HepG2 (cell line): ENCODE measurements around the gene RING1. TPM values are rescaled to one million over a fixed set of nuclear protein-coding genes. Genes with fewer than 3 reads are reported as not detected.

ENCODE experiments used
- ARNT ChIP-seq: fragments of 450-650 bp; IDR thresholded peaks from 2 replicates; pipeline ENCODE4 v1.6.1; 2017
- ASH2L ChIP-seq: fragments of 300-600, 200-600 bp; sonication (generic); IDR thresholded peaks from 2 replicates; pipeline ENCODE4 v1.7.0; 2017; ENCODE audit warnings: low read depth, mild to moderate bottlenecking, moderate library complexity, mixed read lengths, low read length; ENCODE audit not compliant: insufficient read length
- BORCS8-MEF2B ChIP-seq: sonication (generic); formaldehyde crosslinking; IDR thresholded peaks from 2 replicates; pipeline ENCODE4 v1.8.0; 2022; ENCODE audit warnings: mild to moderate bottlenecking, missing genetic modification reagents
- DMAP1 ChIP-seq: IDR thresholded peaks from 2 replicates; pipeline ENCODE4 v1.6.1; 2016
- DNMT3B ChIP-seq: conservative IDR thresholded peaks from 2 replicates; pipeline ENCODE4 v1.6.1; 2016; ENCODE audit warnings: missing biosample characterization, control low read depth
- GABPB1 ChIP-seq: IDR thresholded peaks from 2 replicates; pipeline ENCODE4 v1.6.1; 2016; ENCODE audit warnings: mild to moderate bottlenecking, missing genetic modification reagents, moderate library complexity, missing compliant biosample characterization
- HNRNPLL ChIP-seq: fragments of 200-400 bp; formaldehyde crosslinking; IDR thresholded peaks from 2 replicates; pipeline ENCODE4 v1.6.1; 2017; ENCODE audit warnings: mild to moderate bottlenecking, low read depth, low read length; ENCODE audit not compliant: poor library complexity, severe bottlenecking
- KAT2B ChIP-seq: fragments of 150-350 bp; IDR thresholded peaks from 2 replicates; pipeline ENCODE4 v1.6.1; 2014; ENCODE audit warnings: low read depth, low read length, borderline replicate concordance
- MTA3 ChIP-seq: sonication (generic); formaldehyde crosslinking; IDR thresholded peaks from 2 replicates; pipeline ENCODE4 v1.4.0; 2020; ENCODE audit warnings: missing genetic modification reagents
- NFE2 ChIP-seq: sonication (generic); formaldehyde crosslinking; IDR thresholded peaks from 2 replicates; pipeline ENCODE4 v1.4.0; 2020; ENCODE audit warnings: missing genetic modification reagents
- NRL ChIP-seq: sonication (generic); formaldehyde crosslinking; IDR thresholded peaks from 2 replicates; pipeline ENCODE4 v1.5.0; 2020; ENCODE audit warnings: missing genetic modification reagents, mild to moderate bottlenecking, moderate library complexity, borderline replicate concordance
- RFXANK ChIP-seq: IDR thresholded peaks from 2 replicates; pipeline ENCODE4 v1.6.1; 2016
- SOX6 ChIP-seq, 2 experiments: fragments of 450-650 bp in 1 of 2; sonication (generic) in 1 of 2; formaldehyde crosslinking in 1 of 2; IDR thresholded peaks; 2 replicates each; pipeline versions ENCODE4 v1.4.0 to v1.6.1; 2017 to 2020; ENCODE audit warnings: antibody characterized with exemption in 1 of 2, mild to moderate bottlenecking in 1 of 2, missing genetic modification reagents in 1 of 2
- TCF12 ChIP-seq, 2 experiments: fragments of 450-650 bp in 1 of 2; sonication (generic) in 1 of 2; formaldehyde crosslinking in 1 of 2; IDR thresholded peaks; 2 replicates each; pipeline versions ENCODE4 v1.6.1 to v1.8.0; 2017 to 2022; ENCODE audit warnings: antibody characterized with exemption in 1 of 2, mild to moderate bottlenecking in 1 of 2, missing genetic modification reagents in 1 of 2, moderate library complexity in 1 of 2
- ZNF24 ChIP-seq: fragments of 450-650 bp; IDR thresholded peaks from 2 replicates; pipeline ENCODE4 v1.6.1; 2017; ENCODE audit warnings: antibody characterized with exemption, mild to moderate bottlenecking
- ZNF383 ChIP-seq: sonication (generic); formaldehyde crosslinking; IDR thresholded peaks from 2 replicates; pipeline ENCODE4 v1.4.0; 2020; ENCODE audit warnings: missing genetic modification reagents, mild to moderate bottlenecking, borderline replicate concordance
- ZNF460 ChIP-seq: sonication (generic); formaldehyde crosslinking; IDR thresholded peaks from 2 replicates; pipeline ENCODE4 v1.5.1; 2020; ENCODE audit warnings: missing genetic modification reagents, mild to moderate bottlenecking, borderline replicate concordance
- ZNF543 ChIP-seq: sonication (generic); formaldehyde crosslinking; IDR thresholded peaks from 2 replicates; pipeline ENCODE4 v1.4.0; 2020; ENCODE audit warnings: mild to moderate bottlenecking, missing genetic modification reagents
- polyA plus RNA-seq, 8 experiments: library from polyadenylated mRNA; depleted of rRNA in 3 of 8; stranded (reverse) in 7 of 8; unstranded in 1 of 8; fragments of >200 nt; fragmentation: Illumina TruSeq in 4 of 8; extraction: Trizol in 4 of 8; gene quantifications; 2 replicates each; pipeline versions ENCODE4 v1.2.1 to v1.2.3, GENCODE V29; 2011 to 2016; ENCODE audit warnings: low read depth in 4 of 8, missing spikeins in 1 of 8, mixed read lengths in 1 of 8; ENCODE audit not compliant: insufficient read depth in 1 of 8
- total RNA-seq, 5 experiments: library from RNA; depleted of rRNA; stranded (reverse); fragments of >200 nt; fragmentation: Illumina TruSeq; extraction: Trizol; gene quantifications; 2 replicates each; pipeline ENCODE4 v1.2.3, GENCODE V29; 2016; ENCODE audit warnings: low read depth in 1 of 5
- TF ChIP-seq, protein P1 (sequence below): sonication (generic); formaldehyde crosslinking; IDR thresholded peaks from 2 replicates; pipeline ENCODE4 v1.4.0; 2020; ENCODE audit warnings: missing genetic modification reagents
- TF ChIP-seq, protein P2 (sequence below): sonication (generic); formaldehyde crosslinking; IDR thresholded peaks from 2 replicates; pipeline ENCODE4 v1.4.0; 2020; ENCODE audit warnings: missing genetic modification reagents; ENCODE audit errors: not compliant biosample characterization
- TF ChIP-seq, protein P3 (sequence below): sonication (generic); formaldehyde crosslinking; IDR thresholded peaks from 2 replicates; pipeline ENCODE4 v1.9.0; 2021; ENCODE audit warnings: missing genetic modification reagents, borderline replicate concordance
- TF ChIP-seq, protein P4 (sequence below): sonication (generic); formaldehyde crosslinking; IDR thresholded peaks from 2 replicates; pipeline ENCODE4 v1.5.1; 2020; ENCODE audit warnings: missing genetic modification reagents, mild to moderate bottlenecking, borderline replicate concordance

Gene RING1
- total and polyA plus RNA-seq, 2 of the 13 experiments (the other 11 are each of a cell fraction or from before 2014, with no cell fraction given), result 23.9 to 33.6 TPM

DNA sequence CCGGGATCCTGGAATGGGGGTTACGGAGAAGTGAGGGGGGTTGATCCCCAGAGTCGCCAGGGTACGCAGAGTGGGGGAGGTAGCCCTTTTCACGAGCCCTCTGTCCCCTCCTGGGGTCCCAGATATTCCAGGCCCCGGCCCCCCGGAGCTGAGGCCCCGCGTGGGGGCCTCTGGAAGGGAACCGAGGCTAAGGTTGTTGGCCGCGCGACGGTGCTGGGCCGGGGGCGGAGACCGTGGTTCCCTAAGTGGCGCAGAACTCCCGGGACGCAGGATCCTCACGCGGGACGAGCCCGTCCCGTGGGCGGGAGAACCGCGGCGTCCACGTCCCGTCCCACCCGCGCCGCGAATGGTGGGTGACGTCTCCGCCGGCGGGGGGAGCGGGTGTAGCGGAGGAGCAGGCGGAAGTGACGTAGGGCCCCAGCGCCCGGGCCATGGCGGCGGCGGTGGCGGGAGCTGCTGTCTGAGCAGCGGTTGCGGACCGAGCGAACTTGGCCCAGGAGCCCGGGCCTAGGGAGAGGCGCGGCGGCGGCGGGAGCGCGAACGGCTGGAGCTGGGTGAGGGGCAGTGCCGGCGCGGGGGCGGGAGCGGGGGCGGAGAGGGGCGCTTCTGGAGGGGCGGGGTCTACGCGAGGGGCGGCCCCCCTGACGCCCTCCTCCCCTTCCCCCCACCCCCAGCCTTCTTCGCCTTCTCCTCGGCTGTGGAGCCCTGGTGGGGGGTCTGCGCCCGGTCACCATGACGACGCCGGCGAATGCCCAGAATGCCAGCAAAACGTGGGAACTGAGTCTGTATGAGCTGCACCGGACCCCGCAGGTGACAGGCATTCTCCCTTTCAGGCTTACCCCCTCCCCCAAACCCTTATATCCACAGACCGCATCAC, at the start of gene RING1 (continued):
- TF ChIP-seq DMAP1 (CRISPR knock-in tag), result peak; percentile 91
- no peak for TF ChIP-seq MTA3 (CRISPR knock-in tag)
- peak; percentile 98 for TF ChIP-seq GABPB1 (CRISPR knock-in tag)
- TF ChIP-seq RFXANK (CRISPR knock-in tag), result no peak; the same call in 1 of the 2 replicates
- TF ChIP-seq ZNF460 (CRISPR knock-in tag), result no peak
- TF ChIP-seq NRL, result 0 out of 2 replicates have a peak, but pooled peaks have one; percentile 27
- no peak for TF ChIP-seq TCF12 (IDR thresholded peaks at IDR 0.05)
- TF ChIP-seq TCF12 (CRISPR knock-in tag; IDR thresholded peaks at IDR 0.05), result no peak
- TF ChIP-seq ZNF383 (CRISPR knock-in tag), result 0 out of 2 replicates have a peak, but pooled peaks have one; percentile 50
- TF ChIP-seq DNMT3B, result no peak
- TF ChIP-seq, protein P1, sequence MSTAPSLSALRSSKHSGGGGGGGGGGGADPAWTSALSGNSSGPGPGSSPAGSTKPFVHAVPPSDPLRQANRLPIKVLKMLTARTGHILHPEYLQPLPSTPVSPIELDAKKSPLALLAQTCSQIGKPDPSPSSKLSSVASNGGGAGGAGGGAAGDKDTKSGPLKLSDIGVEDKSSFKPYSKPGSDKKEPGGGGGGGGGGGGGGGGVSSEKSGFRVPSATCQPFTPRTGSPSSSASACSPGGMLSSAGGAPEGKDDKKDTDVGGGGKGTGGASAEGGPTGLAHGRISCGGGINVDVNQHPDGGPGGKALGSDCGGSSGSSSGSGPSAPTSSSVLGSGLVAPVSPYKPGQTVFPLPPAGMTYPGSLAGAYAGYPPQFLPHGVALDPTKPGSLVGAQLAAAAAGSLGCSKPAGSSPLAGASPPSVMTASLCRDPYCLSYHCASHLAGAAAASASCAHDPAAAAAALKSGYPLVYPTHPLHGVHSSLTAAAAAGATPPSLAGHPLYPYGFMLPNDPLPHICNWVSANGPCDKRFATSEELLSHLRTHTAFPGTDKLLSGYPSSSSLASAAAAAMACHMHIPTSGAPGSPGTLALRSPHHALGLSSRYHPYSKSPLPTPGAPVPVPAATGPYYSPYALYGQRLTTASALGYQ (CRISPR knock-in tag), result peak; percentile 47; the same call in 1 of the 2 replicates
- TF ChIP-seq ZNF24, result no peak
- TF ChIP-seq, protein P2, sequence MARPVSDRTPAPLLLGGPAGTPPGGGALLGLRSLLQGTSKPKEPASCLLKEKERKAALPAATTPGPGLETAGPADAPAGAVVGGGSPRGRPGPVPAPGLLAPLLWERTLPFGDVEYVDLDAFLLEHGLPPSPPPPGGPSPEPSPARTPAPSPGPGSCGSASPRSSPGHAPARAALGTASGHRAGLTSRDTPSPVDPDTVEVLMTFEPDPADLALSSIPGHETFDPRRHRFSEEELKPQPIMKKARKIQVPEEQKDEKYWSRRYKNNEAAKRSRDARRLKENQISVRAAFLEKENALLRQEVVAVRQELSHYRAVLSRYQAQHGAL (CRISPR knock-in tag), result no peak
- TF ChIP-seq KAT2B, result no peak
- TF ChIP-seq HNRNPLL, result peak; percentile 66
- TF ChIP-seq ZNF543 (CRISPR knock-in tag), result peak; percentile 55; the same call in 1 of the 2 replicates
- TF ChIP-seq ASH2L, result peak; percentile 72
- no peak for TF ChIP-seq ARNT
- TF ChIP-seq, protein P3, sequence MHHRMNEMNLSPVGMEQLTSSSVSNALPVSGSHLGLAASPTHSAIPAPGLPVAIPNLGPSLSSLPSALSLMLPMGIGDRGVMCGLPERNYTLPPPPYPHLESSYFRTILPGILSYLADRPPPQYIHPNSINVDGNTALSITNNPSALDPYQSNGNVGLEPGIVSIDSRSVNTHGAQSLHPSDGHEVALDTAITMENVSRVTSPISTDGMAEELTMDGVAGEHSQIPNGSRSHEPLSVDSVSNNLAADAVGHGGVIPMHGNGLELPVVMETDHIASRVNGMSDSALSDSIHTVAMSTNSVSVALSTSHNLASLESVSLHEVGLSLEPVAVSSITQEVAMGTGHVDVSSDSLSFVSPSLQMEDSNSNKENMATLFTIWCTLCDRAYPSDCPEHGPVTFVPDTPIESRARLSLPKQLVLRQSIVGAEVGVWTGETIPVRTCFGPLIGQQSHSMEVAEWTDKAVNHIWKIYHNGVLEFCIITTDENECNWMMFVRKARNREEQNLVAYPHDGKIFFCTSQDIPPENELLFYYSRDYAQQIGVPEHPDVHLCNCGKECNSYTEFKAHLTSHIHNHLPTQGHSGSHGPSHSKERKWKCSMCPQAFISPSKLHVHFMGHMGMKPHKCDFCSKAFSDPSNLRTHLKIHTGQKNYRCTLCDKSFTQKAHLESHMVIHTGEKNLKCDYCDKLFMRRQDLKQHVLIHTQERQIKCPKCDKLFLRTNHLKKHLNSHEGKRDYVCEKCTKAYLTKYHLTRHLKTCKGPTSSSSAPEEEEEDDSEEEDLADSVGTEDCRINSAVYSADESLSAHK (CRISPR knock-in tag), result no peak
- TF ChIP-seq SOX6 (IDR thresholded peaks at IDR 0.05), result no peak
- TF ChIP-seq SOX6 (CRISPR knock-in tag; IDR thresholded peaks at IDR 0.05), result peak; percentile 58; the same call in 1 of the 2 replicates
- TF ChIP-seq, protein P4, sequence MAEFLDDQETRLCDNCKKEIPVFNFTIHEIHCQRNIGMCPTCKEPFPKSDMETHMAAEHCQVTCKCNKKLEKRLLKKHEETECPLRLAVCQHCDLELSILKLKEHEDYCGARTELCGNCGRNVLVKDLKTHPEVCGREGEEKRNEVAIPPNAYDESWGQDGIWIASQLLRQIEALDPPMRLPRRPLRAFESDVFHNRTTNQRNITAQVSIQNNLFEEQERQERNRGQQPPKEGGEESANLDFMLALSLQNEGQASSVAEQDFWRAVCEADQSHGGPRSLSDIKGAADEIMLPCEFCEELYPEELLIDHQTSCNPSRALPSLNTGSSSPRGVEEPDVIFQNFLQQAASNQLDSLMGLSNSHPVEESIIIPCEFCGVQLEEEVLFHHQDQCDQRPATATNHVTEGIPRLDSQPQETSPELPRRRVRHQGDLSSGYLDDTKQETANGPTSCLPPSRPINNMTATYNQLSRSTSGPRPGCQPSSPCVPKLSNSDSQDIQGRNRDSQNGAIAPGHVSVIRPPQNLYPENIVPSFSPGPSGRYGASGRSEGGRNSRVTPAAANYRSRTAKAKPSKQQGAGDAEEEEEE (CRISPR knock-in tag), result 0 out of 2 replicates have a peak, but pooled peaks have one; percentile 38
- no peak for TF ChIP-seq NFE2 (CRISPR knock-in tag)
- 0 out of 2 replicates have a peak, but pooled peaks have one; percentile 79 for TF ChIP-seq BORCS8-MEF2B (CRISPR knock-in tag)
